ENCODE measurements around the gene ATXN7L3. TPM values are rescaled to one million over a fixed set of nuclear protein-coding genes. Genes with fewer than 3 reads are reported as not detected.

The ATXN7L3 gene
- total RNA-seq, 1 donor from 2014 or later: 116 TPM

Other genes with a start within 250 kb of the ATXN7L3 start
- gene PYY, start 245.9 kb downstream of the ATXN7L3 start, total RNA-seq: not detected in 2 replicates
- gene NAGS, start 195.3 kb downstream of the ATXN7L3 start, total RNA-seq: 0.20 and 0.41 TPM in 2 replicates
- 29.7 and 30.5 TPM in 2 replicates for gene TMEM101, start 184.9 kb downstream of the ATXN7L3 start, total RNA-seq
- 66.8 and 69.2 TPM in 2 replicates for gene LSM12, start 133.2 kb downstream of the ATXN7L3 start, total RNA-seq
- gene G6PC3, start 129.1 kb downstream of the ATXN7L3 start, total RNA-seq: 22.7 and 25.5 TPM in 2 replicates
- 10.3 and 14.7 TPM in 2 replicates for gene HDAC5, start 76.2 kb downstream of the ATXN7L3 start, total RNA-seq
- gene HROB, start 58.0 kb downstream of the ATXN7L3 start, total RNA-seq: 14.3 and 15.2 TPM in 2 replicates
- gene ASB16, start 29.2 kb downstream of the ATXN7L3 start, total RNA-seq: 0.75 TPM in 1 of 2 replicates, not detected in the other
- 29.7 and 31.1 TPM in 2 replicates for gene TMUB2, start 12.9 kb downstream of the ATXN7L3 start, total RNA-seq
- 168 and 172 TPM in 2 replicates for gene UBTF, start 19.8 kb upstream of the ATXN7L3 start, total RNA-seq
- gene SLC4A1, start 68.3 kb upstream of the ATXN7L3 start, total RNA-seq: not detected in 2 replicates
- gene RUNDC3A, start 108.7 kb upstream of the ATXN7L3 start, total RNA-seq: 0.11 and 0.20 TPM in 2 replicates
- 110 TPM in 2 replicates for gene SLC25A39, start 124.9 kb upstream of the ATXN7L3 start, total RNA-seq
- gene GRN, start 145.4 kb upstream of the ATXN7L3 start, total RNA-seq: 41.7 and 44.2 TPM in 2 replicates
- 0.16 and 0.34 TPM in 2 replicates for gene FAM171A2, start 164.0 kb upstream of the ATXN7L3 start, total RNA-seq
- 0.39 and 1.2 TPM in 2 replicates for gene ITGA2B, start 189.8 kb upstream of the ATXN7L3 start, total RNA-seq

All from T-helper 2 cell treated with Interferon-gamma antibody and Interleukin-4, amounts not matched to agents 100 ng/mL and 5 ng/mL, for 36 hours (primary cell).